Right renal cortex interstitium (tissue), 3 donors: ENCODE measurements around the gene IFIT2. TPM values are rescaled to one million over a fixed set of nuclear protein-coding genes. Genes with fewer than 3 reads are reported as not detected.
"Not testable (repeated sequence)": the region's sequence is repeated elsewhere in the genome, so short reads cannot be mapped to it uniquely, and the experiment has no call there.

Experiments used
- DNase-seq, 3 donors: peaks; one replicate each; pipeline ENCODE4 v3.0.0-alpha.2; 2013; ENCODE audit warnings: low read depth in 3 of 3, low spot score in 2 of 3
- polyA plus RNA-seq, 3 donors: library from polyadenylated mRNA; unstranded; fragments of 120-200 nt; gene quantifications; one replicate each; pipeline ENCODE4 v1.2.1, GENCODE V29; 2013; ENCODE audit not compliant: insufficient read length in 3 of 3

The IFIT2 gene
- polyA plus RNA-seq, 3 donors = 9.9 to 10.5 (median 10.4) TPM

- DNase-seq = no peak
Observed at GRCh38 chr10:89305766-89306433, 4.1 kb downstream of the IFIT2 start.

DNA sequence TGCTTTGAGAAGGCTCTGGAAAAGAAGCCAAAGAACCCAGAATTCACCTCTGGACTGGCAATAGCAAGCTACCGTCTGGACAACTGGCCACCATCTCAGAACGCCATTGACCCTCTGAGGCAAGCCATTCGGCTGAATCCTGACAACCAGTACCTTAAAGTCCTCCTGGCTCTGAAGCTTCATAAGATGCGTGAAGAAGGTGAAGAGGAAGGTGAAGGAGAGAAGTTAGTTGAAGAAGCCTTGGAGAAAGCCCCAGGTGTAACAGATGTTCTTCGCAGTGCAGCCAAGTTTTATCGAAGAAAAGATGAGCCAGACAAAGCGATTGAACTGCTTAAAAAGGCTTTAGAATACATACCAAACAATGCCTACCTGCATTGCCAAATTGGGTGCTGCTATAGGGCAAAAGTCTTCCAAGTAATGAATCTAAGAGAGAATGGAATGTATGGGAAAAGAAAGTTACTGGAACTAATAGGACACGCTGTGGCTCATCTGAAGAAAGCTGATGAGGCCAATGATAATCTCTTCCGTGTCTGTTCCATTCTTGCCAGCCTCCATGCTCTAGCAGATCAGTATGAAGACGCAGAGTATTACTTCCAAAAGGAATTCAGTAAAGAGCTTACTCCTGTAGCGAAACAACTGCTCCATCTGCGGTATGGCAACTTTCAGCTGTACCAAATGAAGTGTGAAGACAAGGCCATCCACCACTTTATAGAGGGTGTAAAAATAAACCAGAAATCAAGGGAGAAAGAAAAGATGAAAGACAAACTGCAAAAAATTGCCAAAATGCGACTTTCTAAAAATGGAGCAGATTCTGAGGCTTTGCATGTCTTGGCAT lies 4.8 kb downstream of the IFIT2 start:
- DNase-seq = no peak

GRCh38 chr10:89307269-89307577 lies 5.4 kb downstream of the IFIT2 start:
- no peak for DNase-seq

DNA sequence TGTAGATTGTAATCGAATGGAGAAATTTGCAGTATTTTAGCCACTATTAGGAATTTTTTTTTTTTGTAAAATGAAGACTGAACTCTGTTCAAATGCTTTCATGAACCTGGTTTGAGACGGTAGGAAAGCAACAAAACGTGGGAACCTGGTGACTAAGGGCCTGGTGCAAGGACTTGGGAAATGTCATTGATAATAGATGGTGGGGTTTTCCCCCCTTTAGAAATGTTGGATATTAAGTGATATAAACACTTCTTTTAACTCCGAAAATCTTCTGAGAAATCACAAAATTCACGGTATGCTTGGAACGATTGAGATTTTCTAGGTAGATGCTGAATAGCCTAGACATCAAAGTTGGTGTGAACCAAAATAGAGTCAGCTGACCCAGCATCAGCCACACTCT lies 6.4 kb downstream of the IFIT2 start:
- no peak for DNase-seq

GRCh38 chr10:89308736-89309135 lies 6.9 kb downstream of the IFIT2 start:
- no peak for DNase-seq

GRCh38 chr10:89309156-89310055 lies 7.6 kb downstream of the IFIT2 start:
- DNase-seq = no peak

DNA sequence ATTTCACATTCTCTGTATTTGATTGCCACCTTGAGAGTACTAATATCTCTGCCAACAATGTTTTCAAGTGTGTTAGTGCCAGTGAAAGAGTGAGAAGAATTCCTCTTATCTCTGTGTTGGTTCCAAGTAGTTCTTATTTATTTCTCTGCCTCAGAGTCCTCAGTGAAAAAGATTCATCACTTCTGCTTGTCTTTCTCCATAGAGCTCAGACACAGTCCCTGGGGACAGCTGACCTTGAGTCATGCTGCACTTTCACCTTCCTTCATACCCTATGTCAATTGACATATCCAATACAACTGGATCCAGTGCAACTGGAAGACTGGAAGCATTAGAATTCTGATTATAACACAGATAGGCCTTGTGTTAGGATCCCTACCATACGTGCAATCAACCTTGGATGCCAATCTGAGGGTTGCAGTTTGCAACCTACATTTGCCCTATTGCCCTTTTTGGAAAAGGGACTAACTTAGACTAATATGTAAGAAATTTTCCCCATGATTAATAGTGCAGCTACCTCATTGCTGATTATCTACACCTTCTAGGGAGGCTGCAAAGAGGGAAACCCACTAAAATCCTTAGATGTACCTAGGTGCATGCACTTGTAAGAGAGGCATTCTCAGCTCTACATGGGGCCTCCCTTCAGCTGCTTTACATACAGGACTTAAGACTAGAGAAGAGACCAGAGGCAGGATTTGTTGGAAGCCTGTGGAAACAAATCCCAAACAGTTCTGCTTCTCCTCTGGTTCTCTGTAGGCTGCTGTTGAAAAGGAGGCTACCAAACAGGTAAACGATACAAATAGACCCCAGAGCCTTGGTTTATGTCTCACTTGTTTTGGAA lies 8.4 kb downstream of the IFIT2 start:
- DNase-seq = no peak

- DNase-seq = no peak
Observed at GRCh38 chr10:89312973-89313372, 11.1 kb downstream of the IFIT2 start.

DNA sequence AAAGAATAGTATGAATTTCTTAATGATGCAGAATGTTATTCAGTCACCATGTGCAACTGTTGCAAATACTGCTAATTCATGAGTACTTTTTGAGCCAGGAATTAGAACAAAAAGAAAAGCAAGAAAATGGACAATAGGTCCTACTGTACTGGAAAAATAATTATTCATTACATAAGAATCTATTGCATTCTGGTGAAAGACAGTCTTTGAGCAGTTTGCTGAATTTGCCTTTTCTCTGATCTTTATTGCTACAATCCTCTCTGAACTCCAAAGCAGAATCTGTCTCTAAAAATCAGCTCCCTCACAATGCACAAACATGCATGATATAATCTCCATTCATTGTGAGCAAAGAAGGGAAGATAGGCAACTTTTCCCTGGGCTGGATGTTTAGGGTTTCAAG lies 12.8 kb downstream of the IFIT2 start:
- DNase-seq = no peak

DNA sequence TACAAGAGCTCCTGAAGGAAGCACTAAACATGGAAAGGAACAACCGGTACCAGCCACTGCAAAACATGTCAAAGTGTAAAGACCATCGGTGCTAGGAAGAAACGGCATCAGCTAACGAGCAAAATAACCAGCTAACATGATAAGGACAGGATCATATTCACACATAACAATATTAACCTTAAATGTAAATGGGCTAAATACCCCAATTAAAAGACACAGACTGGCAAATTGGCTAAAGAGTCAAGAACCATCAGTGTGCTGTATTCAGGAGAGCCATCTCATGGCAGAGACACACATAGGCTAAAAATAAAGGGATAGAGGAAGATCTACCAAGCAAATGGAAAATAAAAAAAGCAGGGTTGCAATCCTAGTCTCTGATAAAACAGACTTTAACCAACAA lies 16.2 kb downstream of the IFIT2 start:
- DNase-seq = not testable (repeated sequence)

DNA sequence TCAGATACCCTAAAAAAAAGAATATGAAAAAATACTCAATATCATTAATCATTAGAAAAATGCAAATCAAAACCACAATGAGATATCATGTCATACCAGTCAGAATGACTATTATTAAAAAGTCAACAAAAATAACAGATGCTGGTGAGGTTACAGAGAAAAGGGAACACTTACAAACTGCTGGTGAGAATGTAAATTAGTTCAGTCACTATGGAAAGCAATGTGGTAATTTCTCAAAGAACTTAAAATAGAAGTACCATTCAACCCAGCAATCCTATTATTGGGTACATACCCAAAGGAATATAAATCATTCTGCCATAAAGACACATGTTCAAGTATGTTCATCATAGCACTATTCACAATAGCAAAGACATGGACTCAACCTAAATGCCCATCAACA lies 23.2 kb downstream of the IFIT2 start:
- not testable (repeated sequence) for DNase-seq

- DNase-seq = not testable (repeated sequence)
Observed at GRCh38 chr10:89325856-89326255, 24.0 kb downstream of the IFIT2 start.

DNA sequence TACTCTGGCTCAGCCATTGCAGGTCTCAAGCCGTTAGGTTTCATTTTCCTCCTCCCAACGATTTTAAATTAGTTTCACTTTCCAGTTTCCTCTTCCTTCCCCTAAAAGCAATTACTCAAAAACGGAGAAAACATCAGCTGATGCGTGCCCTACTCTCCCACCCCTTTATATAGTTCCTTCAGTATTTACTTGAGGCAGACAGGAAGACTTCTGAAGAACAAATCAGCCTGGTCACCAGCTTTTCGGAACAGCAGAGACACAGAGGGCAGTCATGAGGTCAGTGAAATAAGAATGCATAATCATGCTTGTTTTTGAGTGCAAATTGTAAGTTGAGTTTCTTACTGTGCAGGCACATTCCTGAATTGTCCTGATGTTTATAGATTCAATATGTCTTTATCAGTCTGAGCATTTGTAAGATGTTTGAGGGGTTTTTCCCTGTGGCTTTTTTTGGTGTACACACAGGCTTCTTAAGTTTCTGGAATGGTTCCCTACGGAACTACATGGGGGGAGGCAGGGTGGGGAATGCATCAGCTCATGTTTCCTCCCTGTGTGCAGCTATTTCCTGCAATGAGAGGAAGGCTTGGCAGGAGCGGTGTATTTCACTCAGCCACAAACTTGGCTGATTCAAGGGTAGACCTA lies 26.1 kb downstream of the IFIT2 start, which contains the start of gene IFIT3:
IFIT3 (plus strand) TSS at position 195 of the 639 bp plus-strand sequence; CDS start at position 272, 77 bp downstream.
- DNase-seq = peak; percentile 80 to 85 (median 85)

DNA sequence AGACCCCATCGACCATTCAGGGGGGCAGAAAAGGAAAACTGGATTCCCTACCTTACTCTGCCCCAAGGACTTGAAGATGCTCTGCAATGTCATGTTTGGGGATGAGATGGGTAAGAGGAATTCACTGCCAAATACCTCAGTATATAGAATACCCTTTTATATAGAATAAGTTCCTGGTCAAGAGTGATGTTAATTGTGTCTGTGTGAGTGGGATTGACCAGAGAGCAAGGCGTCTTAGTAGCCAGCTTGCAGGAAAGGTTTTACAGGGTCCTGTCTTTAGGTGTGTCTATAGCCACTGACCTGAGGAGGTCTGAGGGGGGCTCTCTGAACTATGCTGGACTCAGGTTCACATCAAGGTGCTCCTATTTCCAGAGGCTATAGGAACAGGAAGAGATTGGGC lies 27.3 kb downstream of the IFIT2 start:
- DNase-seq = no peak

DNA sequence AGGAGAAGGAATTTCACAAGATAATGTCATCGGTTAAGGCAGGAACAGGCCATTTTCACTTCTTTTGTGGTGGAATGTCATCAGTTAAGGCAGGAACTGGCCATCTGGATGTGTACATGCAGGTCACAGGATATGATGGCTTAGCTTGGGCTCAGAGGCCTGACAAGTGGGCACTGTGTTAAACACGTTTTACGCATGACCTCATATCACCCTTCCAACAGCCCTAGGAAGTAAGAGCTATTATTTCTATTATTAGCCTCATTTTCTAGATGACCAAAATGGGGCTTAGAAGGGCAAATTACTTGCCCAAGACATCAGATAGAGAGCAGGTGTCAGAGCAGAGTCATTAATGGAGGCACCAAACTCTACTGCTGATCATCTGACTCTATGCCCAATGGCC lies 28.2 kb downstream of the IFIT2 start:
- DNase-seq = not testable (repeated sequence)

DNA sequence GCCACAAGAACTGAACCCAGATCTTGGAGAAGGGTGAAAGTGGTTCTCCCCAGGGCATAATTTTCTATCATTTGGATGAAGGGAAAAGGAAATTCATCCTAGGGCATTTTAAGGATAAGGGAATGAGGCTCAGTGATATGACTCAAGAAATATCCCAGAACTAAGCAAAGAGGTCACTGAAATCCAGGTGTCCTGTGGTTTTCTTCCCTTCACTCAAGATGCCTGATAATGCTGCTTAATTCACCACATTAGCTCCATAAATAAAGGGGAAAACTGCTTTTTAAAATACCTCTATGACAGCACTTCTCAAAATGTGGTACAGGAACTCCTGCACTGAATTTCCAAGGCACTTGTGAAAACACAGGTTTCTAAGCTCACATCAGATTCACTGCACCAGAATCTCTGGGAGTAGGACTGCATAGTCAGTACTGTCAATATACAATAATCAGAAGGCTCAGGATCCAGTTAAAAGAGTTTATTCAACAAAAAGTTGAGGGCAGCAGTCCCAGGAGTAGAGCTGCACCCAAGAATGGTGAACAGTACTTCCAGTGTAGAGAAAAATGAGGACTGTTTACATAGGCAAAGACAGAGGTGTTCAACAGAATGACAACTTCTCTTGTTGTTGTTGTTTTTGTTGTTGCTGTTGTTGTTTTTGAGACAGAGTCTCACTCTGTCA lies 28.8 kb downstream of the IFIT2 start:
- DNase-seq = no peak

DNA sequence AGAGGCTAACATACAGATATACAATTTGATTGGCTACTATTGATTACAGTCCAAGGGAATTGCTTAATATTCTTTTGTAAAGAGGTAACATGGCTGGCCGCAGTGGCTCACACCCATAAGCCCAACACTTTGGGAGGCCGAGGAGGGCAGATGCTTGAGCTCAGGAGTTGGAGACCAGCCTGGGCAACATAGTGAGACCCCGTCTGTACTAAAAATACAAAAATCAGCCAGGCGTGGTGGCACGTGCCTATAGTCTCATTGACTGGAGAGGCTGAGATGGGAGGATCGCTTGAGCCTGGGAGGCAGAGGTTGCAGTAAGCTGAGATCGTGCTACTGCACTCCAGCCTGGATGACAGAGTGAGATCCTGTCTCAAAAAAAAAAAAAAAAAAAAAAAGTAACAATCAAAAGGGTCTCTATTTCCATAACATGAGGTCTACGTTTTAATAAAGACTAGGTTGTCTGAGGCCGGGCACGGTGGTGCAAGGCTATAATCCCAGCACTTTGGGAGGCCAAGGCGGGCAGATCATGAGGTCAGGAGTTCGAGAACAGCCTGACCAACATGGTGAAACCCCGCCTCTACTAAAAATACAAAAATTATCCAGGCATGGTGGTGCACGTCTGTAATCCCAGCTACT lies 29.8 kb downstream of the IFIT2 start:
- not testable (repeated sequence) for DNase-seq

GRCh38 chr10:89332123-89332633 lies 30.3 kb downstream of the IFIT2 start:
- DNase-seq = no peak

DNA sequence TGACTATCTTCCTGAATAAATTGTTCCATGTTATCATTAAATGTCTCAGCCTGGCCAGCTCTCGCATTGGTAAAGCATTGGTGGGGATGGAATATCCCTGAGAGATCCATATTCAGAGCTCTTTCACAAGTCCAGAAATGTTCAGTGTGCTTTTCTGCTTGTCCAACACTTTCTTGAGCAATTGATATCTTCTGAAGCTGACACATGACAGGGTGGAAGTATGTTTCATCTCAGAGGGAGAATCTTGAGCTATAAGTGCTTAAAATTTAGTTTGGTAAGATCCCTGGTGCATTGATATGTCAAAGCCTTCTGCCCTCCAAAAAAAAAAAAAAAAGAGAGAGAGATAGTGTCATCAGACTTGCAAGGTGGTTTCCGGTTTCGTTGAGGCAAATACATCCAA lies 33.4 kb downstream of the IFIT2 start:
- no peak for DNase-seq
